ENCODE measurements around the gene ATPAF2. TPM values are rescaled to one million over a fixed set of nuclear protein-coding genes. Genes with fewer than 3 reads are reported as not detected.

ATPAF2 gene
- polyA plus RNA-seq, 2 of the 4 experiments (the other 2 are of a cell fraction) = 20.0 to 21.4 TPM

- ATAC-seq = no peak
- whole genome bisulfite sequencing (ENCODE audit: missing lambda C conversion rate) = 81% methylated on average over 8 of the region's 8 CpGs
- TF ChIP-seq CEBPB (IDR thresholded peaks at IDR 0.05) = no peak
- TF ChIP-seq, protein P1, sequence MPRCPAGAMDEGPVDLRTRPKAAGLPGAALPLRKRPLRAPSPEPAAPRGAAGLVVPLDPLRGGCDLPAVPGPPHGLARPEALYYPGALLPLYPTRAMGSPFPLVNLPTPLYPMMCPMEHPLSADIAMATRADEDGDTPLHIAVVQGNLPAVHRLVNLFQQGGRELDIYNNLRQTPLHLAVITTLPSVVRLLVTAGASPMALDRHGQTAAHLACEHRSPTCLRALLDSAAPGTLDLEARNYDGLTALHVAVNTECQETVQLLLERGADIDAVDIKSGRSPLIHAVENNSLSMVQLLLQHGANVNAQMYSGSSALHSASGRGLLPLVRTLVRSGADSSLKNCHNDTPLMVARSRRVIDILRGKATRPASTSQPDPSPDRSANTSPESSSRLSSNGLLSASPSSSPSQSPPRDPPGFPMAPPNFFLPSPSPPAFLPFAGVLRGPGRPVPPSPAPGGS (IDR thresholded peaks at IDR 0.05) = no peak
- no peak for FAIRE-seq
- CTCF ChIA-PET = interaction anchor here (1.0 to 1.9 kb wide), 3 partner anchors 23 to 118 kb away, joined by 4 to 7 read pairs (median 4); no protein-coding TSS in a partner anchor
- H3K27ac ChIP-seq = no peak overlapping the region
- no peak overlapping the region for H3K4me2 ChIP-seq
- H3K9me3 ChIP-seq = no peaks in the 10 kb centered on the region
- POLR2A ChIA-PET = no interaction called here
- DNase-seq (ENCODE audit: low read depth in 1 of 2, low spot score in 1 of 2) = no peak
- H3K4me3 ChIP-seq = no peak overlapping the region
- H3K4me1 ChIP-seq = no peaks in the 10 kb centered on the region
Measured at GRCh38 chr17:18009609-18010420, 29.2 kb downstream of the ATPAF2 start.

GRCh38 chr17:18008496-18009268, 30.3 kb downstream of the ATPAF2 start:
- H3K4me1 ChIP-seq = no peaks in the 10 kb centered on the region
- DNase-seq (ENCODE audit: low read depth in 1 of 2, low spot score in 1 of 2) = no peak
- ChIA-PET POLR2A (no interaction called here), CTCF (interaction anchor here (1.1 to 2.0 kb wide), 3 partner anchors 15 to 24 kb away, joined by 3 to 9 read pairs (median 4); no protein-coding TSS in a partner anchor)
- no peak for FAIRE-seq
- no peak for ATAC-seq
- H3K27ac ChIP-seq = no peak overlapping the region
- no peaks in the 10 kb centered on the region for H3K9me3 ChIP-seq
- no peak overlapping the region for H3K4me3 ChIP-seq
- 72% methylated on average over 5 of the region's 5 CpGs for WGBS (ENCODE audit: missing lambda C conversion rate)
- no peak overlapping the region for H3K4me2 ChIP-seq
- TF ChIP-seq FOSB (CRISPR knock-in tag; IDR thresholded peaks at IDR 0.05) (no peak), FOSL2 (IDR thresholded peaks at IDR 0.05) (no peak), FOSL2 (CRISPR knock-in tag; IDR thresholded peaks at IDR 0.05) (no peak), NFE2L2 (conservative IDR thresholded peaks at IDR 0.05; ENCODE audit: low read length) (no peak), HOXB5 (CRISPR knock-in tag; IDR thresholded peaks at IDR 0.05) (no peak), CHD2 (IDR thresholded peaks at IDR 0.05; ENCODE audit: low read length, partially characterized antibody) (no peak), ESRRA (IDR thresholded peaks at IDR 0.05; ENCODE audit: borderline replicate concordance, low read length) (no peak), MAZ (IDR thresholded peaks at IDR 0.05; ENCODE audit: borderline replicate concordance, low read depth, low read length) (no peak), POLR2A (IDR thresholded peaks at IDR 0.05; ENCODE audit: low read length) (no peak), PHF8 (IDR thresholded peaks at IDR 0.05; ENCODE audit: borderline replicate concordance, low read depth) (no peak)
- TF ChIP-seq, protein P1 (IDR thresholded peaks at IDR 0.05) = no peak
- TF ChIP-seq, protein P2, sequence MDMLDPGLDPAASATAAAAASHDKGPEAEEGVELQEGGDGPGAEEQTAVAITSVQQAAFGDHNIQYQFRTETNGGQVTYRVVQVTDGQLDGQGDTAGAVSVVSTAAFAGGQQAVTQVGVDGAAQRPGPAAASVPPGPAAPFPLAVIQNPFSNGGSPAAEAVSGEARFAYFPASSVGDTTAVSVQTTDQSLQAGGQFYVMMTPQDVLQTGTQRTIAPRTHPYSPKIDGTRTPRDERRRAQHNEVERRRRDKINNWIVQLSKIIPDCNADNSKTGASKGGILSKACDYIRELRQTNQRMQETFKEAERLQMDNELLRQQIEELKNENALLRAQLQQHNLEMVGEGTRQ (IDR thresholded peaks at IDR 0.05) = no peak
- TF ChIP-seq, protein P3, sequence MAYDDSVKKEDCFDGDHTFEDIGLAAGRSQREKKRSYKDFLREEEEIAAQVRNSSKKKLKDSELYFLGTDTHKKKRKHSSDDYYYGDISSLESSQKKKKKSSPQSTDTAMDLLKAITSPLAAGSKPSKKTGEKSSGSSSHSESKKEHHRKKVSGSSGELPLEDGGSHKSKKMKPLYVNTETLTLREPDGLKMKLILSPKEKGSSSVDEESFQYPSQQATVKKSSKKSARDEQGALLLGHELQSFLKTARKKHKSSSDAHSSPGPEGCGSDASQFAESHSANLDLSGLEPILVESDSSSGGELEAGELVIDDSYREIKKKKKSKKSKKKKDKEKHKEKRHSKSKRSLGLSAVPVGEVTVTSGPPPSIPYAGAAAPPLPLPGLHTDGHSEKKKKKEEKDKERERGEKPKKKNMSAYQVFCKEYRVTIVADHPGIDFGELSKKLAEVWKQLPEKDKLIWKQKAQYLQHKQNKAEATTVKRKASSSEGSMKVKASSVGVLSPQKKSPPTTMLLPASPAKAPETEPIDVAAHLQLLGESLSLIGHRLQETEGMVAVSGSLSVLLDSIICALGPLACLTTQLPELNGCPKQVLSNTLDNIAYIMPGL (CRISPR knock-in tag; IDR thresholded peaks at IDR 0.05; ENCODE audit: borderline replicate concordance) = no peak
